ENCODE measurements around the gene GAS7.

DNA sequence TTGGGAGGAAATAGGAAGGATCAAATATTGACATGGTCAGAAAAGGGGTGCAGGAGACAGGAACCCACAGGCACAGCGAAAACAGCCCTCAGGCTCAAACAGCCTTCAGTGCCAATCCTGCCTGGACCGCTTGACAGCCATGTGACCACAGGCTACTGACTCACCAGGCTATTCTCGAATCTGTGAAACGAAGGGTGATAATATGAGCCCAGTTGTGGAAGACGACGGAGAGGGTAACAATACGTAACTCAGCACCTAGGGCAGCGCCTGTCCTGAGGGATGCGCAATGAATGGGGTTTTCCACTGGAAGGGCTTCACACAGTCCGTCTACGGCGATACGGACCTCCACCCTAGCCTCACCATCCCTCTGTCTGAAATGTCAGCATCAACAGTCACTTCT, 176.0 kb downstream of the GAS7 start:
- TF ChIP-seq, protein P1, sequence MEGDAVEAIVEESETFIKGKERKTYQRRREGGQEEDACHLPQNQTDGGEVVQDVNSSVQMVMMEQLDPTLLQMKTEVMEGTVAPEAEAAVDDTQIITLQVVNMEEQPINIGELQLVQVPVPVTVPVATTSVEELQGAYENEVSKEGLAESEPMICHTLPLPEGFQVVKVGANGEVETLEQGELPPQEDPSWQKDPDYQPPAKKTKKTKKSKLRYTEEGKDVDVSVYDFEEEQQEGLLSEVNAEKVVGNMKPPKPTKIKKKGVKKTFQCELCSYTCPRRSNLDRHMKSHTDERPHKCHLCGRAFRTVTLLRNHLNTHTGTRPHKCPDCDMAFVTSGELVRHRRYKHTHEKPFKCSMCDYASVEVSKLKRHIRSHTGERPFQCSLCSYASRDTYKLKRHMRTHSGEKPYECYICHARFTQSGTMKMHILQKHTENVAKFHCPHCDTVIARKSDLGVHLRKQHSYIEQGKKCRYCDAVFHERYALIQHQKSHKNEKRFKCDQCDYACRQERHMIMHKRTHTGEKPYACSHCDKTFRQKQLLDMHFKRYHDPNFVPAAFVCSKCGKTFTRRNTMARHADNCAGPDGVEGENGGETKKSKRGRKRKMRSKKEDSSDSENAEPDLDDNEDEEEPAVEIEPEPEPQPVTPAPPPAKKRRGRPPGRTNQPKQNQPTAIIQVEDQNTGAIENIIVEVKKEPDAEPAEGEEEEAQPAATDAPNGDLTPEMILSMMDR (IDR thresholded peaks at IDR 0.05; ENCODE audit: insufficient read depth, low read length) = no peak
- TF ChIP-seq POLR2AphosphoS5 (IDR thresholded peaks at IDR 0.05; ENCODE audit: low read depth) = no peak
- TF ChIP-seq, protein P2, sequence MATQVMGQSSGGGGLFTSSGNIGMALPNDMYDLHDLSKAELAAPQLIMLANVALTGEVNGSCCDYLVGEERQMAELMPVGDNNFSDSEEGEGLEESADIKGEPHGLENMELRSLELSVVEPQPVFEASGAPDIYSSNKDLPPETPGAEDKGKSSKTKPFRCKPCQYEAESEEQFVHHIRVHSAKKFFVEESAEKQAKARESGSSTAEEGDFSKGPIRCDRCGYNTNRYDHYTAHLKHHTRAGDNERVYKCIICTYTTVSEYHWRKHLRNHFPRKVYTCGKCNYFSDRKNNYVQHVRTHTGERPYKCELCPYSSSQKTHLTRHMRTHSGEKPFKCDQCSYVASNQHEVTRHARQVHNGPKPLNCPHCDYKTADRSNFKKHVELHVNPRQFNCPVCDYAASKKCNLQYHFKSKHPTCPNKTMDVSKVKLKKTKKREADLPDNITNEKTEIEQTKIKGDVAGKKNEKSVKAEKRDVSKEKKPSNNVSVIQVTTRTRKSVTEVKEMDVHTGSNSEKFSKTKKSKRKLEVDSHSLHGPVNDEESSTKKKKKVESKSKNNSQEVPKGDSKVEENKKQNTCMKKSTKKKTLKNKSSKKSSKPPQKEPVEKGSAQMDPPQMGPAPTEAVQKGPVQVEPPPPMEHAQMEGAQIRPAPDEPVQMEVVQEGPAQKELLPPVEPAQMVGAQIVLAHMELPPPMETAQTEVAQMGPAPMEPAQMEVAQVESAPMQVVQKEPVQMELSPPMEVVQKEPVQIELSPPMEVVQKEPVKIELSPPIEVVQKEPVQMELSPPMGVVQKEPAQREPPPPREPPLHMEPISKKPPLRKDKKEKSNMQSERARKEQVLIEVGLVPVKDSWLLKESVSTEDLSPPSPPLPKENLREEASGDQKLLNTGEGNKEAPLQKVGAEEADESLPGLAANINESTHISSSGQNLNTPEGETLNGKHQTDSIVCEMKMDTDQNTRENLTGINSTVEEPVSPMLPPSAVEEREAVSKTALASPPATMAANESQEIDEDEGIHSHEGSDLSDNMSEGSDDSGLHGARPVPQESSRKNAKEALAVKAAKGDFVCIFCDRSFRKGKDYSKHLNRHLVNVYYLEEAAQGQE (IDR thresholded peaks at IDR 0.05; ENCODE audit: insufficient replicate concordance, low read depth) = no peak
